HG03469 (cell line): ENCODE results near the gene SIK2.

Source experiments
- ATAC-seq: cut with Tn5 transposase; IDR thresholded peaks from one replicate; pipeline ENCODE4 v1.9.1; 2021; ENCODE audit warnings: mild to moderate bottlenecking, moderate library complexity, moderate number of reproducible peaks; ENCODE audit not compliant: unreplicated experiment

Gene SIK2

GRCh38 chr11:111726301-111726713 lies 124.1 kb downstream of the SIK2 start:
- ATAC-seq = no peak

- no peak for ATAC-seq
Observed at GRCh38 chr11:111727431-111727830, 125.2 kb downstream of the SIK2 start.

DNA sequence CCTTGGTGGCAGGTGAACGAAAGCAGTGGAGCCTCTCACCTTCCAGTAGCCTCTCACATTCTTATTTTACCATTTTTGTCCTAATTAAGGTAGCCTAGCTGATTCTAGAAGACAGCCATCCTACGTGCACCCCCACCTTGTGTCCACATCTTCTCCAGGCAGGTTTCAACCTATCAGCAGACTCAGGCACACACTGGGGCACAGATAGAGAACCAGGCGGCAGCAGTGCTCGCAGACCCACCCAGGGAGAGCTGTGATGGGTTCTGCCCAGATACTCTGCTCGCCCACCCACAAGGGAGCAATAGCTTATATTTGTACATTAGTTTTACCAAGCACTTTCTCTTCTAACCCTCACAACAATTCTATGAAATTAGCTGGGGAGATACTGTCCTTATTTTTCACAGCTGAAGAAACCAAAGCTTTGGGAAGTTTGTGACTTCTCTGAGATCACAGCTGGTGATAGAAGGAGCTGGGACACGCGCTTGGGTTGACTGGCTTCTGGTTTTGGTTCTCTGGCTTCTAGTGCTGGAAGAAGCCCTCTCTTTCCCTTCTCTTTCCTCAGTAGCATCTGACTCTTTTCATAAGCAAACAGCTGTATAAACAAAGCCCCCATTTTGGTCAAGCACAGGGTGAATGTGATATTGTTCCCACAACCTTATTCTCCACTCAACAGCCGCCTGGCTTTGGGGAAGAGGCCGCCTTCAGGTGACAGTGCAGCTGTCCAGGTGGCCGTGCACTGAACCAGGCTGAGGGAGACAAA lies 127.0 kb downstream of the SIK2 start:
- no peak for ATAC-seq

DNA sequence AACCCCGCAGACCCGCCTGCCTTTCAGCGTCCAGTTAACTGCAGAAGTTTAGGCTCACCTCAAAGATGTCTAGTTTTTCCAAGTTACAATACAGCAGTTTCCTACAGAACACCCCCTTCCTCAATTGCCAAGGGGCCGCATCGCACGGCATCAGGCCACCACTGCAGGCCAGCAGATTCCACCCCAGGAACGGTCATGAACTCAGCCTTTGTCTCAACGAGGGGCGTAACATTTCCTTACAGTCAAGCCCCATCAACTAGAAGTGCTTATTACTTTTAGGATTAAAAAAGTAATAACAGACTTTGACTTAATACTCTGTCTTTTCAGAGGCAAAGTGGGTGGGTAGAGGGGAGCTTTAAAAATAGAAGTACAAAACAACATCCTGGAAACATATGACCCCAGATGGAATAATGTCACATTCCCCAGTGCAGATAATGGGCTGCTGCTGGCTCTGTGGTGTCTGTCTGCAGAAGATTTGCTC lies 127.6 kb downstream of the SIK2 start:
- ATAC-seq = no peak

GRCh38 chr11:111730871-111731591 lies 128.8 kb downstream of the SIK2 start:
- no peak for ATAC-seq

DNA sequence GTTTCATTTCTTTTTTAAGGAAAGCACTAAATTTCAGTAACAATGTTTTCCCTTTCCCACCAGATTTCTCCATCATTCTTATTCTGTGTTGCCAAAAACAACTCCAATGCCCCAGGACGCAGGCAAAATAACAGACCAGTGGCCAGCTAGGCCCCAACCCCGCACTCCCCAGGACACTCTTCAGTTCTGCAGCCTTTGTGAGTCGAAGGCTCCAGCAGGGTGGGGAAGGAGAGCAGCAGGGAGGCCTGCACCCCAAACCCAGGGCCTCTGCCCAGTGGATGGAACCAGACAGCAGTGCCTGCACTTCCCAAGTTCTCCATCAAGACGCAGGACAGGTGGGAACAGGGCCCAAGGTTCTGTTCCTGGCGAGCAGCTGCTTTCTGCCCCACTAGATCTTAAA lies 129.6 kb downstream of the SIK2 start:
- no peak for ATAC-seq

DNA sequence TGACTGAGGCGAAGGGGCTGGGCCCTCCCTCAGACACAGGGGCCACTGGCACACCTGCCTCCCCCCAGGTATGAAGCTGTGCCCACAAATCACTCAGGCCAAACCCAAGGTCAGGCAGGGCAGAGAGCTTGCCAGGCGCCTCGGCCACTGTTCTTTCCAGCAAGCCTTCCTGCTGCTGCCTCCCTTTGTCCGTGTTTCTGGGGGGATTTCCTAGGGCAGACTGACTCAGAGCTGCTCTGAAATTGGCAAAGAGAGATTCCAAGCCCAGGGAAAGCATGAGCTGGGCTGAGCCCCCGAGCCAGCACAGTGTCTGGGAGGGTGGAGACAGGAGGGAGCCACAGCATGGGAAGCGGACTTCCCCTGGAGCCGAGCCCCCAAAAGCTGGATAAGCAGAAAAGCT lies 130.8 kb downstream of the SIK2 start:
- no peak for ATAC-seq

GRCh38 chr11:111733611-111734088 lies 131.4 kb downstream of the SIK2 start:
- no peak for ATAC-seq

GRCh38 chr11:111734101-111734953 lies 132.1 kb downstream of the SIK2 start:
- ATAC-seq = no peak

DNA sequence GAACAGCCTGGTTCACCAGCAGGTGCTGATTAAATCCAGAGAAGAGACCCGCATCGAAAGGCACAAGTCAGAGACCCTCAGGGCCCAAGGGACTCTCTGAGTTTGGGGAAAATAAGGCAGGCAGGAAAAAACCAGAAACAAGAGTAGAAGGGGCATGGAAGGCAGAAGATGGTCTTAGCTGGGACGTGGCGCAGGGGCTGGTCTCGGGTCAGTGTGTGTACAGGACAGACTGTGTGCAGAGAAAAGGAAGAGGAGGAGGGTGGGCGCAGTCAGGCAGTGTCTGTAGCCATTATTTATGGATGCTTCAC lies 132.7 kb downstream of the SIK2 start:
- no peak for ATAC-seq

DNA sequence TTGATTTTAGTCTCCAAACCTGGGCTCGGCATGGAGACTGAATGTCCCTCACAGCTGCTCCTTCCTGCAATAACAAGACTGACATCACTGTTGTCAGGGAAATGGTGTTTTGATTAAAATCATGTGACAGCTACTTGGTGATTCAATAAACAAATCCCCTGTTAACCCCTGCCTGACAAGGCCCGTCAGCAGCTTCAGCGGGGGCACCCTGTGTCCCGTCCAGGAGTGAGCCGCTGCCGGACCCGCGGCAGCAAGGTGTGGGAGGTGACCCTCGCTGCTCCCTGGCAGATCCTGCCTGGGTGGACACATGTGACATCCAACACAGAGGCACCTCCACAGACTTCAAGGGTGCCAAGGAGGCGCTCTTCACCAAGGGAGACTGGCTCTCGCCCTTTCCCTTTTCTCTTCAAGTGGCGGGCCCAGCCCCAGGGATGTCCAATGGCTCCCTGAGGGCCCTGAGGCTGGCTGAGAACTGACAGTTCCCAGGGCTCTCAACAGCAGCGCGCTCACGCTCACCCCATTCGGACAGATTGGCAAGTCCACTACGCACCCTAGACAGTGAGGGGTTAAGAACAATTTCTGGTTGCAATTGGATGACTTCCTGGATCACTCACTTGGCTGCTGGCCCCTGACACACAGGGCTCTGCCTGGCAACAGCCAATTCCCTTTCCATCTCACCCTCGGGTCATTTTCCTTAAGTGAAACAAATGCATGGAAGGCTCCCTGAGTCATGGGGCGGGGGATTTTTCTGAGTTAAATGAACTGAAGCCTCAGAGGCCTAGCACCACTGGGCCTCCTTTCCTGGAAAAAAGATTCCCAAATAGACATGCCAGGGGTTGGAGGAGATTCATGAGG lies 133.2 kb downstream of the SIK2 start:
- ATAC-seq = no peak

GRCh38 chr11:111736181-111736590 lies 133.9 kb downstream of the SIK2 start:
- no peak for ATAC-seq

GRCh38 chr11:111736621-111737443 lies 134.6 kb downstream of the SIK2 start:
- ATAC-seq = no peak

DNA sequence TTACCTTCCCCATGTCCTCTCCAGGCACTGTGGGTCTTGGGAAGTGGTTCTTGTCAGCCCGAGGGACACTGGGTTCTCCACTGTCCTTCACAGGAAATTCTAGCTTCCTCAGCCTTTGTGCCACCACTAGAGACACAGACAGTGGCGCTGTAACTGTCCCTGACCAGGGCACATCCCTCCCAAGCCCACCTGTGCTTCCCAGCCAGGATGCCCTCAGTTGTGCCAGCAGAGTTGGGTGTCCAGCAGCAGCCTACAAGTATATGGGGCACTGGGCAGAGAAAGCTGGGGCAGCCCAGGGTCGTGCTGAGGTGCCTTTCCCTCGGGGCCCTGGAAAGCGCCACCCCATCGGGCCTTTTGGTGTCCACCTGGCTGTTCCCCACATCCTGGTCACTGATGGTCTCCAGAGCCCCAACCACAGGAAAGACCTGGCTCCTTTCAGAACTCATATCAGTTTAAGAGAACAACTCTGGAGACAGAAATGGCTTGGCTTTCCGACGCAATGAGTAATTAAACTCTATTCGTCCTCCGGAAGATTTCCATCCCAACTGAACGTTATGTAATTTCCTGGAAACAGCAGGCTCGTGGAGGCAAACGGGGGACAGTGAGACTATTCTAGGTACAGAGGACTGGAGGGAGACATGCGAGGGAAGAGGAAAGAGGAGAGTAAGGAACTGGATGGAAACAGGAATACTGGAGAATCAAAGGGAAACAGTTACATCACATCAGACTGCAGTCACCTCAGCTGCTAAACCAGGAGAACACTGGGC lies 135.4 kb downstream of the SIK2 start:
- ATAC-seq = no peak

GRCh38 chr11:111739299-111739698 lies 137.1 kb downstream of the SIK2 start:
- no peak for ATAC-seq

- no peak for ATAC-seq
Observed at GRCh38 chr11:111741751-111742150, 139.5 kb downstream of the SIK2 start.

GRCh38 chr11:111743700-111744099 lies 141.5 kb downstream of the SIK2 start:
- no peak for ATAC-seq

DNA sequence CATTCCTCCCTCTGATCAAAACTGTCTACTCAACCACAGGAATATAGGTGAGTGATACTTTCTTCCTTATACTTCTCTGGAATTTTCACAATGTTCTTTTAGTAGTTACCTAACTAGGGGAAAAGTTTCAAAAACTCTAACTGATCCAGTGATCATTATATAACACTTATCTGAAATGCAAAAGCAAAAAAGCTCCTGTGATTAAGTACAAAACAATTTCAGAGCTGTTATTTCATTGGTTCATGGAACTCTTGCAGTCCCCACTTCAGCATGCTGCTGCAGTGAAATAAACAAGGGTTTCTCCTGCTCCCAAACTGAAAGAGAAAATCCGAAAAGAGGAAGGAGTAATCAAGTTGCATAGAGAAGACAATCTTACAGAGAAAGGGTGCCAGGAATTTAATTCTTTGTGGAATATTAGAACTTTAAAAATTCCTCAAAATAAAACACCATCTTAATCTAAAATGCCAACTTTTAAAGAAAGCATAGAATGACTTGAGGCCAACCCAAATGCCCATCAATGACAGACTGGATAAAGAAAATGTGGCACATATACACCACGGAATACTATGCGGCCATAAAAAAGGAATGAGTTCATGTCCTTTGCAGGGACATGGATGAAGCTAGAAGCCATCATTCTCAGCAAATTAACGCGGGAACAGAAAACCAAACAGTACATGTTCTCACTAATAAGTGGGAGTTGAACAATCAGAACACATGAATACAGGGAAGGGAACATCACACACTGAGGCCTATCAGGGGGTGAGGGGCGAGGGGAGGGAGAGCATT lies 143.7 kb downstream of the SIK2 start:
- ATAC-seq = no peak
